Endothelial cell (in vitro differentiated cells): Measurements from ENCODE around the gene KIF17. TPM values are rescaled to one million over a fixed set of nuclear protein-coding genes. Genes with fewer than 3 reads are reported as not detected.

Experiments
- DNase-seq: peaks from one replicate; pipeline ENCODE4 v3.0.0; 2021; ENCODE audit warnings: low spot score
- H3K27ac Mint-ChIP-seq: one replicate; pipeline ENCODE4 v1.8.0; 2021; ENCODE audit warnings: mixed read lengths, inconsistent platforms; ENCODE audit not compliant: unreplicated experiment
- H3K27me3 Mint-ChIP-seq: one replicate; pipeline ENCODE4 v1.8.0; 2021; ENCODE audit warnings: mild to moderate bottlenecking, moderate library complexity, mixed read lengths, inconsistent platforms; ENCODE audit not compliant: unreplicated experiment
- H3K36me3 Mint-ChIP-seq: one replicate; pipeline ENCODE4 v1.8.0; 2021; ENCODE audit warnings: mild to moderate bottlenecking, low read depth, mixed read lengths, inconsistent platforms; ENCODE audit not compliant: unreplicated experiment
- H3K4me1 Mint-ChIP-seq: one replicate; pipeline ENCODE4 v1.8.0; 2021; ENCODE audit warnings: mild to moderate bottlenecking, mixed read lengths, inconsistent platforms; ENCODE audit not compliant: unreplicated experiment
- H3K4me3 Mint-ChIP-seq: one replicate; pipeline ENCODE4 v1.8.0; 2021; ENCODE audit warnings: mild to moderate bottlenecking, mixed read lengths, inconsistent platforms; ENCODE audit not compliant: unreplicated experiment
- H3K9me3 Mint-ChIP-seq: one replicate; pipeline ENCODE4 v1.8.0; 2021; ENCODE audit warnings: mixed read lengths, inconsistent platforms; ENCODE audit not compliant: unreplicated experiment
- total RNA-seq: library from RNA; stranded (reverse); fragmentation: NEBNext Ultra II Directional; extraction: Animal tissue kit (Norgen Biotek cat#: 25700); gene quantifications from one replicate; pipeline ENCODE4 v1.2.1, GENCODE V29; 2021; ENCODE audit not compliant: unreplicated experiment
- TF ChIP-seq, protein P1 (sequence below): fragments of 200-600 bp; sonication (generic); IDR thresholded peaks from one replicate; pipeline ENCODE4 v1.5.0; 2021; ENCODE audit warnings: antibody characterized with exemption; ENCODE audit not compliant: unreplicated experiment

The KIF17 gene
- total RNA-seq, 1 donor from 2014 or later, result 1.8 TPM

GRCh38 chr1:20727746-20728316 is 10.0 kb upstream of the KIF17 start:
- TF ChIP-seq, protein P1, sequence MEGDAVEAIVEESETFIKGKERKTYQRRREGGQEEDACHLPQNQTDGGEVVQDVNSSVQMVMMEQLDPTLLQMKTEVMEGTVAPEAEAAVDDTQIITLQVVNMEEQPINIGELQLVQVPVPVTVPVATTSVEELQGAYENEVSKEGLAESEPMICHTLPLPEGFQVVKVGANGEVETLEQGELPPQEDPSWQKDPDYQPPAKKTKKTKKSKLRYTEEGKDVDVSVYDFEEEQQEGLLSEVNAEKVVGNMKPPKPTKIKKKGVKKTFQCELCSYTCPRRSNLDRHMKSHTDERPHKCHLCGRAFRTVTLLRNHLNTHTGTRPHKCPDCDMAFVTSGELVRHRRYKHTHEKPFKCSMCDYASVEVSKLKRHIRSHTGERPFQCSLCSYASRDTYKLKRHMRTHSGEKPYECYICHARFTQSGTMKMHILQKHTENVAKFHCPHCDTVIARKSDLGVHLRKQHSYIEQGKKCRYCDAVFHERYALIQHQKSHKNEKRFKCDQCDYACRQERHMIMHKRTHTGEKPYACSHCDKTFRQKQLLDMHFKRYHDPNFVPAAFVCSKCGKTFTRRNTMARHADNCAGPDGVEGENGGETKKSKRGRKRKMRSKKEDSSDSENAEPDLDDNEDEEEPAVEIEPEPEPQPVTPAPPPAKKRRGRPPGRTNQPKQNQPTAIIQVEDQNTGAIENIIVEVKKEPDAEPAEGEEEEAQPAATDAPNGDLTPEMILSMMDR, result no peak
- Mint-ChIP-seq H3K27me3 (peaks cover 23% of the 10 kb centered on the region), H3K36me3 (no peaks in the 10 kb centered on the region), H3K9me3 (no peaks in the 10 kb centered on the region), H3K27ac (no peak overlapping the region), H3K4me1 (no peaks in the 10 kb centered on the region), H3K4me3 (no peak overlapping the region)
- DNase-seq, result no peak

GRCh38 chr1:20726932-20727745 is 9.3 kb upstream of the KIF17 start:
- Mint-ChIP-seq H3K27ac (no peak overlapping the region), H3K9me3 (no peaks in the 10 kb centered on the region), H3K4me1 (no peaks in the 10 kb centered on the region), H3K36me3 (peaks cover 3% of the 10 kb centered on the region), H3K4me3 (no peak overlapping the region), H3K27me3 (peaks cover 22% of the 10 kb centered on the region)
- TF ChIP-seq, protein P1, result no peak
- DNase-seq, result no peak

DNA sequence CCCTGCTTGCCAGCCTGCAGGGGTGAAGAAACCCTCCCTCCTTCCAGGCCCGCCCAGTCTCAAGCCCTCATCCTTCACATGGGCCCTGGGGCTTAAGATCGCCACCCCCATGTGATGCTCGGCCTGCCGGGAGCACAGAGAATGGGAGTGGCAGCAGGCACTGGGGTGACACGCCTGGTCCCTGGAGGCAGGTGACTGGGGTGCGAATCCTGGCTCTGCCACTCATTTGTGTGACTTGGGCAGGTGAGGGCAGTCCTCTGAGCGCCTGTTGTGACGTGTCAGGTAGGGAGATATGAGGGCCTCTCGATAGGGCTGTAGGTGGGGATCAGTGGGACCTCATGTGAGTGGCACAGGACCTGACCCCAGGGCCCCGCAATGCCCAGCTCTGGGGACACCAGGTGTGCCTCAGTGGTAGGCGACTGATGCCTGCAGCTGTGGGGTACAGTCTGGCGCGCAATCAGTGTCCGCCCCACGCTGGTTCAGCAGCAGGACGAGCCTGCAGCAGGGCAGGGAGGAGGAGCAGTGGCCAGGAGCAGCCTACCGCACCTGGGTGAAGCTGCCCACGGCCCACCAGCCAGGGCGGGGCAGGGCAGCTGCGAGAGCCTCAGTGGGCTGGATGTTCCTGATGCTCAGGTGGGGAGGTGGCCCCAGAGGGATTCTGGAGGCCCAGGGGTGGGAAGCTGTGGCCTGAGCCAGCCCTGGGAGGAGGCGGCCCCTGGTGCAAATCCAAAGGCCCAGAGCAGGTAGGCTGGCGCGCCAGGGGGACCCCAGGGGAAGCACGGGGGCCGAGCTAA is 8.5 kb upstream of the KIF17 start:
- Mint-ChIP-seq H3K27ac (no peak overlapping the region), H3K4me3 (no peak overlapping the region), H3K4me1 (no peaks in the 10 kb centered on the region), H3K9me3 (no peaks in the 10 kb centered on the region), H3K27me3 (peaks cover 21% of the 10 kb centered on the region), H3K36me3 (peaks cover 3% of the 10 kb centered on the region)
- TF ChIP-seq, protein P1, result no peak
- no peak for DNase-seq

- Mint-ChIP-seq H3K9me3 (no peaks in the 10 kb centered on the region), H3K4me1 (no peaks in the 10 kb centered on the region), H3K27ac (no peak overlapping the region), H3K4me3 (no peak overlapping the region), H3K27me3 (peaks cover 15% of the 10 kb centered on the region), H3K36me3 (peaks cover 3% of the 10 kb centered on the region)
- DNase-seq, result no peak
- TF ChIP-seq, protein P1, result no peak
Measured at GRCh38 chr1:20725189-20726117, 7.6 kb upstream of the KIF17 start.
